ENCODE measurements around the gene MDN1.
"Not testable (repeated sequence)": the region's sequence is repeated elsewhere in the genome, so short reads cannot be mapped to it uniquely, and the experiment has no call there.

The MDN1 gene

DNA sequence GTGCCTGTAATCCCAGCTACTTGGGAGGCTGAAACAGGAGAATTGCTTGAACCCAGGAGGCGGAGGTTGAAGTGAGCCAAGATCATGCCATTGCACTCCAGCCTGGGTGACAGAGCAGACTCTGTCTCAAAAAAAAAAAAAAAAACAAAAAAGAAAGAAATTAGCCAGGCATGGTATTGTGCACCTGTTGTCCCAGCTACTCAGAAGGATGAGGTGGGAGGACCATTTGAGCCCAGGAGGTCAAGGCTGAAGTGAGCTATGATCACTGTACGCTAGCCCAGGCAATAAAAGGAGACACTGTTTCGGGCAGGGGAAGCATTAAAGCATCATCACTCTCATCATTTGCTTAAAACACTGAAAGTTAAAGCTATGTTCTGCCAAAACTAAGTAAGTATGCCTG lies 6.2 kb downstream of the MDN1 start:
- not testable (repeated sequence) for DNase-seq (ENCODE audit: low read depth)

DNA sequence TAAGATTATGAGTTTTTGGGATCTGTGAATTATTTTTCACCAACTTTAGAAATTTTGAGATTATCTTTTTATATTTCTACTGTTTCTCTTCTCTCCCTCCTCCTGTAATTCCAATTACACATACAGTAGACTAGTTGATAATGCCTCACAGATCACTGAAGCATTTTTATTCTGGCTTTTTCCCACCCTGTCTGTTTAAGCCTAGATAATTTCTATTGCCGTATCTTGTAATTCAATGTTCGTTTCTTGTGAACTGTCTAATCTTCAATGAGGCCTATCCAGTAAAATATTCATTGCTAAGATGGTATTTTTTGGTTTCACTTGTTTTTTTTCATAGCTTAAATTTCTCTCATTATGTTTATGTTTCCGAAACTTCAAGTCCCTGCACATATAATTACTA lies 12.0 kb downstream of the MDN1 start:
- no peak for DNase-seq (ENCODE audit: low read depth)

- no peak for DNase-seq (ENCODE audit: low read depth)
Observed at GRCh38 chr6:89805814-89806371, 13.7 kb downstream of the MDN1 start.

DNA sequence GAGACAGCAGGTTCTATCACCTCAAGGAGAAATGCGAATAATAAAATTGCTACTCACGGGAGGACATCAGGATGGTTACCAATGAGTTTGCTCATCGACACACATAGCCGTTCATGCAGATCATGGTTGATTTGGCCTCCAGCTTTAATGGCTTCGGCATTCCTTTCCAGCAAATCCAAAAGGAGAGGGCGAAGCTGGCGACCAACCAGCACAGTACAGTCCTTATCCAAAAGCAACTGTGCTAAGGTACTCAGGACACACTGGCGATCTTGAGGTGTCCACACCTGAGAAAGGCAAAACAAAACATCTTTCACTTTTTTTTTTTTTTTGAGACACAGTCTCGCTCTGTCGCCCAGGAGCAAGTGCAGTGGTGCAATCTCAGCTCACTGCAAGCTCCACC lies 16.3 kb downstream of the MDN1 start:
- no peak for DNase-seq (ENCODE audit: low read depth)

GRCh38 chr6:89799756-89800155 lies 19.8 kb downstream of the MDN1 start:
- no peak for DNase-seq (ENCODE audit: low read depth)

- no peak for DNase-seq (ENCODE audit: low read depth)
Observed at GRCh38 chr6:89799096-89799495, 20.5 kb downstream of the MDN1 start.

- DNase-seq (ENCODE audit: low read depth): no peak
Observed at GRCh38 chr6:89797317-89797716, 22.3 kb downstream of the MDN1 start.

- DNase-seq (ENCODE audit: low read depth): no peak
Observed at GRCh38 chr6:89794324-89794723, 25.3 kb downstream of the MDN1 start.

- DNase-seq (ENCODE audit: low read depth): no peak
Observed at GRCh38 chr6:89793586-89793985, 26.0 kb downstream of the MDN1 start.

- peak; percentile 8 for DNase-seq (ENCODE audit: low read depth)
Observed at GRCh38 chr6:89792881-89793280, 26.7 kb downstream of the MDN1 start.

GRCh38 chr6:89790403-89790802 lies 29.2 kb downstream of the MDN1 start:
- no peak for DNase-seq (ENCODE audit: low read depth)

GRCh38 chr6:89789980-89790379 lies 29.6 kb downstream of the MDN1 start:
- no peak for DNase-seq (ENCODE audit: low read depth)

DNA sequence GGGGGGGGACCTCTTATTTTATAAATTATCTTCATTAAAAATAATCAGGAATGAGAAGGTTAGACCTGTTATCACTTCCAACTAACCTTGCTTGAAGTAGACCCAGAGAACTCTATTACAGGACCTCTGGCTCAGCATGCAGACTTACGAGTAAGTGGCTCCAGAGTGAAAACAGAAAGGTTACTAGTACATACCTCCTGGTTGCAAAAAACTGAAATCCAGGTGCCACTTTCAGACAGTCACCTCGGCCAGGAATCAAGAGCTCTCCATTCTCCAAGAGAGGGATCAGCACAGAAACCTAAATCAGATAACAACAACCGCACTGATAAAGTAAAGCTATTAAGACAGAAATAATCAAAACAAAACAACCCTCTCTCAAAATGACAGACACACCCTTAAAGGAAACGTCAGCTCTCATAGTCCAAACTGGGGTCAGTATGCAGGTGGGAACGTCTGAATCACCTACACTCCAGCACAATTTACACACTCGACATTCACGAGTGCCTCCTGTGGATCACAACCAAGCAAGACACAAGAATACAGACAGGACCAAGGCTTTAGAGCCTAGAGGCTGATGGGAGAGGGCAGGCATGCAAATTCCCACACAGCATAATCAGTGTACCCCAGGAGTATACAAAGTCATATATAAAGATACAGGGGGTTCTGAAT lies 31.8 kb downstream of the MDN1 start:
- DNase-seq (ENCODE audit: low read depth): no peak

GRCh38 chr6:89786970-89787369 lies 32.6 kb downstream of the MDN1 start:
- DNase-seq (ENCODE audit: low read depth): no peak

DNA sequence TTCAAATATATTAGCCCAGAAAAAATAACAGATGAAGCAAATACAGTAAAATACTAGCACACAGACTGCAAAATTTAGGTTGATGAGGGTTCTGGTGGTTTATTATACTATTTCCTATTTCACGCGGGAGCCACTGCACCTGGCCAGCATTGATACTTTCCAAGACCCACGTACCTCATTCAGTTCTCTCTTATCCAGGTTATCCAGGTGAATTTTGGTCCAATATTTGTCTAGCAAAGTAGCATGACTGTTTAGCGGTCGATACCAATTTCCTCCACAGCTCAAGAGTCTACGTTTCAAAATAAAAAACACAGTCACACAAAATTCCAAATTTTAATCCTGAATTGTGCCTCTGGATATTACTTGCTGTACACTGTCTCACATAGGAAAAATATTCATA lies 34.8 kb downstream of the MDN1 start:
- DNase-seq (ENCODE audit: low read depth): no peak

DNA sequence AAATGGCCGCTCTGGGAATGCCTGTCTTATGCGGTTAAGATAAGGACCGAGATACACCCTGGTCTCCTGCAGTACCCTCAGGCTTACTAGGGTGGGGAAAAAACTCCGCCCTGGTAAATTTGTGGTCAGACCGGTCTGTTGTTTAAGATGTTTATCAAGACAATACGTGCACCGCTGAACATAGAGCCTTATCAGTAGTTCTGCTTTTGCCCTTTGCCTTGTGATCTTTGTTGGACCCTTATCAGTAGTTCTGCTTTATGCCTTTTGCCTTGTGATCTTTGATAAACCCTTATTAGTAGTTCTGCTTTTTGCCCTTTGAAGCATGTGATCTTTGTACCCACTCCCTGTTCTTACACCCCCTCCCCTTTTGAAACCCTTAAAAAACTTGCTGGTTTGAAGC lies 36.3 kb downstream of the MDN1 start:
- DNase-seq (ENCODE audit: low read depth): not testable (repeated sequence)

- DNase-seq (ENCODE audit: low read depth): no peak
Observed at GRCh38 chr6:89782222-89782621, 37.4 kb downstream of the MDN1 start.

DNA sequence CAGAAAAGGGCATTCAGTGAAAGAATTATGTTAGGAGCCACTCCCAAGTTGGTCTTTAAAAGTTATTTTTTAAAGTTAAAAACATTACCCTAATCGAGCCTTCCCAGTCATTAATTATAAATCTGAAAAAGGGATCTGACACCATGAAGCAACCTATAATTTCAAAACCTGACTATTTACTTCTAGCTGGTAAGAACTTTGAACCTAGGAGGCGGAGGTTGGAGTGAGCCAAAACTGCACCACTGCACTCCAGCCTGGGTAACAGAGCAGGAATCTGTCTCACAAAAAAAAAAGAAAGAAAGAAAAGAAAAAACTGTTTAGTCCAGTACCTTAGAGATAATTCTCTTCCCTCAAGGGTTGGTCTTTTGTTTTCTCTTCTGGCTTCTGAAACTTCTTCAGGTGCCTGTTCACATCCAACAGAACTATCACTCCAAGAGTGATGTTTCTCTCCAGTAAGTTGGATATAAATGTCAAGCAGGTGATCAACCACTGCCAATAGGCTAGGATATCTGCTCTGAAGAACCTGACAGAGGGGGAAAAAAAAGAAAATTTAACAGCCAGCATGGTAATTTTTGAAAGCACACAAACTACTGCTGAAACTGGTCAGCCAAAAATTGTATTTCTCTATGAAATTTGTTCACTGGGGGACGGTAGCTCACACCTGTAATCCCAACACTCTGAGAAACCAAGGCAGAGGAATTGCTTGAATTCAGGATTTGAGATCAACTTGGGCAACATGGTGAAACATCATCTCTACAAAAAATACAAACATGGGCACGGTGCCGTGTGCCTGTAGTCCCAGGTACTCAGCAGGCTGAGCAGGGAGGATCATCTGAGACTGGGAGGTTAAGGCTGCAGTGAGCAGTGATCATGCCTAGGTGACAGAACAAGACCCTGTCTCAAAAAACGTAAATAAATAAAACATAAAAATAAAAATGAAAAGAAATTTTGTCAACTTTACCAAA lies 38.2 kb downstream of the MDN1 start:
- no peak for DNase-seq (ENCODE audit: low read depth)

GRCh38 chr6:89777455-89777854 lies 42.1 kb downstream of the MDN1 start:
- DNase-seq (ENCODE audit: low read depth): no peak

GRCh38 chr6:89776583-89777233 lies 42.9 kb downstream of the MDN1 start:
- no peak for DNase-seq (ENCODE audit: low read depth)

DNA sequence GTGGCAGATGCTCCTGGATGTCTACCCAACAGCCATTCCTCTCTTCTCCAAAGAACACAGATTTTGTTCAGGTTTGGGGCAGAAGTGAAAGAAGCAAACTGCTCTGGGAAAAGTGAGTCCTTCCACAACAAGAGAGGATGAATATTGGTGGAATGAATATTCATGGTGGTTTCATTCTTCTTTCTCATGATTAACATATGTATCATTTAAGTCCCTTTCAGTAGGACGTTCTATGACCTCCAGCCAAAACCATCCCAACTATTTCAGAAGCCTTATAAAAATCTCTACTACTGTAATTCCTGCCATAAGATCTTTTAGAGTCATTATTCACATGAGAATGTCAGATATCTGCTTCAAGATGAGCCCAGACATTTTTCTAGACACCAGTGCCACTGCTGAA lies 44.4 kb downstream of the MDN1 start:
- DNase-seq (ENCODE audit: low read depth): no peak

DNA sequence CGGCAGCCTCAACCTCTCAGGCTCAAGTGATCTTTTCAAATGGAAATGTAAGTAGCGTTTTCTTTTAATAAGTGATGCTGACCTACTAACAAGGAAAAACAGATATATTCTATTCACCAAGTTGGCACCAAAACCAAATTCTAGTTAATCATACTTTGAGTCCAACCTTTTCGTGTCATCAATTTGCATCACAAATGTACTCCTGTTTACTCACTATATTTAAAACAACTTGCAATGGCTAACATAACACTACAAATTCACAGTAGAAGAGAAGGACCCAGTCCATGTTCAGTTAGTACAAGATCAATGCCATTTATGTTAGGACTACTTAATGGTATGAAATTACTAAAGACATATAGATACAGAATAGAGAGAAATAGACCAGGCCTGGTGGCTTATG lies 50.0 kb downstream of the MDN1 start:
- no peak for DNase-seq (ENCODE audit: low read depth)

- DNase-seq (ENCODE audit: low read depth): no peak
Observed at GRCh38 chr6:89768324-89768723, 51.3 kb downstream of the MDN1 start.

All from stromal cell of bone marrow (primary cell).